CD4-positive, alpha-beta T cell treated with Interleukin-6 at 100 ng/mL for 8 hours (primary cell): Measurements from ENCODE around the gene CD58.
A peak's percentile ranks its signal among the peaks of the same experiment; 100 is the strongest.
"Not testable (repeated sequence)": the region's sequence is repeated elsewhere in the genome, so short reads cannot be mapped to it uniquely, and the experiment has no call there.

Experiments
- DNase-seq: peaks from one replicate; pipeline ENCODE4 v3.0.0-alpha.2; 2020; ENCODE audit warnings: mixed read lengths, low spot score

The CD58 gene

DNA sequence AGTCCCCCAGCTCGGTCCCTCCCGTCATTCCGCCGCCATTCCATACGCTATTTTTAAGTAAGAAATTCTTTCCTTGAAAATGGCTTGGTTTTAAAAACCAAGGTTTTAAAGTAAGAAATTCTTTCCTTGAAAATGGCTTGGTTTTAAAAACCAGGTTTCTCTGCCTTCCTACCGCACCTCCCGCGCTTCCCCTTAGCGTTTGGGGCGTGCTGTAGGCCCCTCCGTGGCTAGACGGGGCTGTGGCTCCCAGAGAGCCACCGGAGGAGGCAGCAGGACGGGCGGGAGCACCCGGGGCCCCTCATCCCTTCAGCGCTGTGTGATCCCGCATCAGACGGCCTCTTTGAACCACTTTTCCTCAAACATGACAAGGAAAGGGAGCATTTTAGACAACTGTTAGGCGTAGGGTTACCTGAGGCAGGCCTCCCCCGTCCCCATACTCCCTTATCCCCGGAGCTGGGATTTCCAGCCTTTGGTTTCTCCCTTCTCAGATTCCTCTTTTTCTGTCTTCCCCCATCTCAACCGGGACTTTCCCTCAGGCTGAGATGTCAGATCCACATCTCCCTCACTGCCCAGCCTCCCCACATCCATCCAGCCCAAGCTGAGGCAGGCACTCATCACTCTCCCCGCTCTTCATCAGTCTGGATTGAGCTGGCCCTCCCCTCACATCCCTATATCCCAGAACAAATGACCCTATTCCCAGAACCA is 541 bp upstream of the CD58 start:
- no peak for DNase-seq

GRCh38 chr1:116569776-116570357 is 959 bp downstream of the CD58 start:
- DNase-seq, result peak; percentile 61

- no peak for DNase-seq
Measured at GRCh38 chr1:116569381-116569670, 1.5 kb downstream of the CD58 start.

- no peak for DNase-seq
Measured at GRCh38 chr1:116568662-116569380, 2.0 kb downstream of the CD58 start.

DNA sequence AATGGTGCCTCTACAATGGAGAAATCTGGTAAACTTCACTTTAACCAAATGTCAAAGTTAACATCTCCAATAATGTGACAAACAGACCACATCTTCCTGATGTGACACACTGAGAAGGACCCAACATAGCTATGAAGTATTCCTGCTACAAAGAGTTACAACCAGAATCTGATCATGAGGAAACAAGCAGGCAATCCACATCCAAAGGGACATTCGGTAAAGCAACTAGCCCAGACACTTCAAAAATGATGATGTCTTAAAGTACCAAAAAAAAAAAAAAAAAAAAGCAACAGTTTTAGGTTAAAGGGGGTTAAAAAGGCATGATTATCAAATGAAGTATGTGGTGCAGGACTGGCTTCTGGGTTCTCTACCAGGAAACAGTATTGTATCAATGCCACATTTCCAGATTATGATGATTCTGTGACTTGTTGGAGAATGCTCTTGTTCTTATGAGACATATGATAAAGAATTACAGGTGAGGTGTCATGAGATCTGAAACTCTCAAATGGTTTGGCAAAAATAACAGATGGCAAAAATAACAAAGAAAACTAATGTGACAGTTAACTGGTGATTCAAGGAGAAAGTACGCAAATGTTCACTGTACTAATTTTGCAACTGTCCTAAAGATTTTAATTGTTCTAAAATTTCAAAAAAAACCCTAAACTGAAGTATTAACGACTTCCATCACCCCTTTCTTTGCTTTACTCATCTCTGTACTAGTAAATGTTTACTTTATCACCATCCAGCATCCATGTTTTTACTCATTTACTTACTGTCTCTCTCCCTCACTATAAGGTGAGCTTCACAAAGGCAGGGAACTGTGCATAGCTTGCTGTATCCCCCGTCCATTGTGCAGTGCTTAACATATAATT is 2.8 kb downstream of the CD58 start:
- no peak for DNase-seq

GRCh38 chr1:116565222-116565621 is 5.6 kb downstream of the CD58 start:
- no peak for DNase-seq

DNA sequence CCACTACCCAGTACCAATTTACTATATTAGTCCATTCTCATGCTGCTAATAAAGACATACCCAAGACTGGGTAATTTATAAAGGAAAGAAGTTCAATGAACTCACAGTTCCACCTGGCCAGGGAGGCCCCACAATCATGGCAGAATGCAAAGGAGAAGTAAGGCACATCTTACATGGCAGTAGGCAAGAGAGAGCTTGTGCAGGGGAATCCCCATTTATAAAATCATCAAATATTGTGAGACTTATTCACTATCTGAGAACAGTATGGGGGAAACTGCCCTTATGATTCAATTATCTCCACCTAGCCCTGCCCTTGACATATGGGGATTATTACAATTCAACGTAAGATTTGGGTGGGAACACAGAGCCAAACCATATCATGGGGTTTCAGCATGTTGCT is 6.4 kb downstream of the CD58 start:
- DNase-seq, result no peak

GRCh38 chr1:116562465-116562864 is 8.4 kb downstream of the CD58 start:
- DNase-seq, result not testable (repeated sequence)

DNA sequence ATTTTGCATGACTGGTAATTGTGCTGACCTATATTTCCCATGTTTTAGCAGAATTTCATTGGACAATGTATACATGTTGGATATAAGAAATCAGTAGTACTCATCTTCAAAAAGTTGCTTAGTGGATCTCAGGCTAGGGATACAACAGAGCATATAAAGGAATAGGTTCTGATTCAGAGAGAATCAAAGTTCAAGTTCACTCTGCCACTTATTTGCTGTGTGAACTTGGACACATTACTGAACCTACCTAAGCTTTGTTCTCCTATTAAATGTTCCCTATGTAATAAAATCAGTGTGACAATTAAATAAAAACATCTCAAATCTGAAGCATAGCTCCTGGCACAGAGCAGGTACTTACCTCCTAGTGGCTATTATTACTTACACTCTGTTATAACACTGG is 9.3 kb downstream of the CD58 start:
- DNase-seq, result no peak

DNA sequence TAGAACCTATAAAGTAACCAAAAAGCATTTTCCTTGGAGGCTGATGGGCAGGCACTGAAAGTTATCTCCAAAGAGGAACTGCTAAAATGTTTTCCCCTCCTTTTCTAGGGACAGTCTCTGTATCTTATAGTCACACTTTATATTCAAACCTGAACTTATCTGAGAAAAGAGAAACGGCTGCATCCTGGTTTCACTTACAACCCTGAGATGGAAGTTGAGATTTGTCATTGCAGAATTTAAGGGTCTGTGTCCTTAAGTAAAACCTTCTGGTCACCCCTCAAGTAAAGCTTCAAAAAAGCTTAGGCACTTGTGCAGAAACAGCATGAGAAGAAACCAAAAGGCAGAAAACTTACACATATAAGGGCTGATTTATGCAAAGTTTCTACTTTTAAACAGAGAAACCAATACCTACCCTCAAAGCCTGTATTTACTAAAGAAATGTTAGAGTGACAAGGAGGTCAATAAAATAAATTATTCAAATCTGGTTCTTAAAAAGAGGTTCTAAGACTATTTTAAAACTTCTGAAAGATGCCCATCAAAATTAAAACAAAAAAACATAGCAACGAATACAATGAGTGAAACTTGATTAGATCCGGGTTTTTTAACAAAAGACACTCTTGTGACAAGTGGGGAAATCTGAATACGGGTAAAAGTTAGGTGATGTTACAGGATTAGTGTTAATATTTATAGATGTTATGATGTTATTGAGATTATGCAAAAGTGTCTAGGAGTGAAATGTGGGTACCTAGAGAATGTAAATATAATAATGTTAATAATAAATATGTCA is 9.9 kb downstream of the CD58 start:
- DNase-seq, result no peak

DNA sequence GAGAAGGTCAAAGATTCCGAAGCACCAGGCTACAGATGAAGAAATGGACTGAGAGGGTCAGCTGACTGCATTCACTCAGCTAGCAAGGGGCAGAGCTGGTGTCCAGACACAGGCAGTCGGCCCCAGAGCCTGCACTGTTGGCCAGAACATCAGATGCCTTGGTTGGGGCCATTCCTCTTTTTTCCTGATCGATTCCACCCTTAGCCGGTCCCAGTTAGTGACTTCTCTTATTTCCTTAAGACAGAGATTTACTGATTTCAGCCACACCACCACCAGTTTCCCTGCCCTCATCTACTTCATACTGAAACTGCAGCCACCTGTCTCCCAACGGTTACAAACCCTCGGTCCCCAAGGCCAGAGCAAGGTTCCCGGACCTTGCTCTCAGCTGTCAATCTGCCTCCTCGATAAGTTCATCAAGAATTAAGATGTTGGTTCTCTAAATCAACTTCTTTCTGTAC is 11.5 kb downstream of the CD58 start:
- no peak for DNase-seq

- no peak for DNase-seq
Measured at GRCh38 chr1:116558571-116558970, 12.3 kb downstream of the CD58 start.

DNA sequence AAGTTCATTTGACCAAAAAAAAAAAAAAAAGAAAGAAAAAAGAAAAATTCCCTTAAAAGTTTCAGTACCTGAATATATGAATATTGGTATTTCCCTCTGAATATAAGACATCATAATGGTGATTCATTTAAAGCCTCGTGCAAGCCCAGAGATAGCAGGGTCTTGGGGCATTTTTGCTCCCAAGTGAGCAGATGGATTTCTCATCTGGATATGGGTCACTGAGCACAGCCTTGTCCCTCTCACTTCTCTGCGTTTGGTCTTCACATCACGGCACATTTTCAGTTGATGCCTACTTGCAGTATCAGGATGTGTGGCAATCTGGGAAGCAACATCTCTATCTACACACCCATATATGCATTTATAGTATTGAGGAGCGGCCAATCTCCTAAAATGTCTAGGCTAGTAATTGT is 12.7 kb downstream of the CD58 start:
- no peak for DNase-seq

DNA sequence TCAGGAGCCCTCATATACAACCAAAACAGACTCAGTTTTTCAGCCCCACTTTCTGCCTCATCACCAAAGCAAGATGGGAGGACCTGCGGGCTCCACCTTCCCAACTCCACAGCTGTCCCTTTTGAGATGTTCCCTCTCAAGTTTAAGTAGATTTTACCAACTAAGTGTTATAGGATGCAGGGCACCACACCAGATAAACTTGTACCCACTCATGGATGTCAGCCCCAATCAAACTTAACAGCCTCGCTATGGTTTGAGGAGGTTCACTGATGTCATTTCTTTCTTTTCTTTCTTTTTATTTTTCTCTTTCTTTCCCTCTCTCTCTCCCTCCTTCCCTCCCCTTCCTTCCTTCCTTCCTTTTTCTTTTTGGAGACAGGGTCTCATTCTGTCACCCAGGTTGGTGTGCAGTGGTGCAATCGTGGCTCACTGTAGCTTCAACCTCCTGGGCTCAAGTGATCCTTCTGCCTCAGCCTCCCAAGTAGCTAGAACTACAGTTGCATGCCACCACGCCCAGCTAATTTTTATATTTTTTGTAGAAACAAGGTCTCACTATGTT is 13.4 kb downstream of the CD58 start:
- no peak for DNase-seq

DNA sequence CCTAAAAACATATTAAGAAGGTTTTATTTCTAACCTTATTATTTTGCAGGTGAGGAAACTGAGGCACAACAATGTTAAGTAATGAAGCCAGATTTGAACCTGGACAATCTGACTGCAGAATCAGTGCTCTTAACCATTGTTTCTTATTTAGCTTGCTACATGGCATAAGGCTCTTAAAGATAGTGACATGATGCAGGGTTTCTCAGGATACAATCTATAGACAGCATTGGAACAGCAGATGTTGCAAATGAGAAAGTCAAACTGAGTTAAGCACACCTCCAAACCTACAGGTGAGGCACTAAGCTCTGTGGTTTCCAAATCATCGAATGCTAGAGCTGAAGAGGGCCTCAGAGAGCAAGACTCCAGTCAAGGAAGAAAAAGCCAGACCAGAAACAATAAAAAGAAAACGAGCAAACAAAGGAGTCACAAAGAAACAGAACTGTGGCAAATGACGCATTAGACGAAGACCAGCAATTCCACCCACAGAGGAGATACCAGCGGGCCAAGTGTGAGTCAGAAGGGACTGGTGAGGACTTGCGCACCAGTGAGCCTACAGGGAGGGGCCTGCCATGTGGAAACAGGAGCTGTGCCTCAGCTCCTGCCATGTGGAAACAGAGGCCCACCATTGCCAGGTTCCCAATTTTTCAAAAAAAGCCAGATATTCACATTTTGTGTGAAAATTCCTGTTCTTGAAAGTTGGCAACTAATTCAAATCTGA is 14.4 kb downstream of the CD58 start:
- peak; percentile 72 for DNase-seq

GRCh38 chr1:116554924-116555323 is 15.9 kb downstream of the CD58 start:
- DNase-seq, result no peak

DNA sequence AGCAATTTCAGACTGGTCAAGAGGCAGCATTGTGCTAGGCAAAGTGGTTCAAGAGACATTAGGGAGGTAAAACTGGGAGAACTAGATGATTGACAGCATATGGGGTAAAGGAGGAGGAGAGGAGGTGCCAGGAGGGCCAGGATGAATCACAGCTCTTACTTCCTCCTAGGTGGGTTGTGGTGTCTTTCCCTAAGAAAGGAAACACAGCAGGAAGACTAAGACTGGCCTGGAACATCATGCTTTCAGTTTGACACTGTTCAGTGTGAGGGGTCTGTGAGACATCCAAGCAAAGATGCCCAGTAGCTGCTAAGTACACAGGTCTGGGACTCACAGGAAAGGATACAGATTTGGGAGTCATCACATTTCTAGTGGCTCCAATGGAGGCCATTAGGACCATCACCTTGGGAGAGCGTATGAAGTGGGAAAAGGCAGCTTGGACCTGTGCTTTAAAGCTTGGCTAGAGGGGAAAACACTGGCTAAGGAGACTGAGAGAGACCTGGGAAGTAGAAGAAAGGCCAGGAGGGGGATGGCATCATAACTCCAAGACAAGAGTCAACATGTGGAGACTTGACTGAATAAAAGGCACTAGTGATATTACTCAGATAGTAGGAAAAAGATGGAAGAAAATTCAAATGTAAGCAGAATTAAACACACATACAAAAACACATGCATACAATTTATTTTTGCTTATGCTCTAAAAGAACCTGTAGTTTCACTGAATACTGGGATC is 17.3 kb downstream of the CD58 start:
- DNase-seq, result no peak

- DNase-seq, result no peak
Measured at GRCh38 chr1:116546354-116546977, 24.4 kb downstream of the CD58 start.

GRCh38 chr1:116545359-116545705 is 25.5 kb downstream of the CD58 start:
- DNase-seq, result no peak
